SK-N-MC (cell line): ENCODE measurements around the gene FAM168A.

ENCODE experiments used
- EZH2 ChIP-seq: fragments of 200-600 bp; sonication (generic); IDR thresholded peaks from one replicate; pipeline ENCODE4 v1.6.1; 2017; ENCODE audit warnings: antibody characterized with exemption
- POLR2AphosphoS5 ChIP-seq: IDR thresholded peaks from 2 replicates; pipeline ENCODE4 v1.6.1; 2012; ENCODE audit warnings: mild to moderate bottlenecking, low read depth, low read length, borderline replicate concordance

DNA sequence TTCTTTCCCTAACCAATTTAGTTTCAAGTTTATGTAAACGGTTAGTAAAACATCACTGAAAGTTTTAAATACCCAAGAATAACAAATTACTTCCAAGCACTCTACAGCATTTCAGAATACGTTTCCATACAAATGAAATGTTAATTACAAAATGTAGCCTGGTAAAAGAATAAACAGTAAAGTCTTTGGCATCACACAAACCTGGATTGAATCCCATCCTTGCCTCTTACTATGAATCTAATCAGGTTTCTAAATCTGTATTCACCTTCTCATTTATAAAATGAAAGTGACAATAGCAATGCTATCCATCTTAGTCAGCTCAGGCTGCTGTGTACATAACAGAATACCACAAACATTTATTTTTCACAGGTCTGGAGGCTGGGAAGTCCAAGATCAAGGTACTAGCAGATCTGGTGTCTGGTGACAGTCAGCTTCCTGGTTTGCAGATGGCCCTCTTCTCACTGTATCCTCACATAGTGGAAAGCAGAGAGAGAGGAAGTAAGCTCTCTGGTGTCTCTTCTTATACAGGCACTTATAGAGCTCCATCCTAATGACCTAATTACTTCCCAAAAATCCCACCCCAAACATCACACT, 19.2 kb downstream of the FAM168A start:
- TF ChIP-seq POLR2AphosphoS5, result no peak
- TF ChIP-seq EZH2, result no peak
